SU-DHL-6 (cell line): ENCODE data around the gene ST6GALNAC3.

ENCODE experiments used
- H2AFZ ChIP-seq: fragments of 200-600 bp; sonication (generic); 2 replicates; pipeline ENCODE4 v1.6.1; 2014; ENCODE audit warnings: low read depth, mild to moderate bottlenecking, moderate library complexity, mixed read lengths, antibody characterized with exemption, low read length; ENCODE audit not compliant: severe bottlenecking
- H3F3A ChIP-seq: fragments of 200-600 bp; shearing (Covaris generic); 2 replicates; pipeline ENCODE4 v1.6.0; 2016; ENCODE audit warnings: antibody characterized with exemption, mild to moderate bottlenecking; ENCODE audit not compliant: insufficient read depth
- H3K27ac ChIP-seq: fragments of 200-600 bp; sonication (generic); 2 replicates; pipeline ENCODE4 v1.5.1; 2016; ENCODE audit warnings: low read depth, mild to moderate bottlenecking, low read length, moderate library complexity, mixed read lengths
- H3K27me3 ChIP-seq: fragments of 200-600 bp; sonication (generic), shearing (Covaris generic); 2 replicates; pipeline ENCODE4 v1.6.0; 2014; ENCODE audit warnings: mild to moderate bottlenecking, low read length
- H3K36me3 ChIP-seq: fragments of 200-600 bp; sonication (generic); 2 replicates; pipeline ENCODE4 v1.6.1; 2014; ENCODE audit warnings: mild to moderate bottlenecking, low read length, mixed read lengths
- H3K4me2 ChIP-seq: fragments of 300-600, 200-600 bp; shearing (Covaris generic), sonication (generic); 2 replicates; pipeline ENCODE4 v1.6.0; 2014; ENCODE audit warnings: low read length, low read depth, mild to moderate bottlenecking; ENCODE audit not compliant: poor library complexity, severe bottlenecking
- H3K4me3 ChIP-seq: fragments of 200-600 bp; sonication (generic); 2 replicates; pipeline ENCODE4 v1.5.1; 2014; ENCODE audit warnings: antibody characterized with exemption, low read length, mild to moderate bottlenecking, mixed read lengths; ENCODE audit not compliant: insufficient read depth, poor library complexity, severe bottlenecking
- H3K79me2 ChIP-seq: fragments of 200-600 bp; sonication (generic); 2 replicates; pipeline ENCODE4 v1.6.1; 2014; ENCODE audit warnings: mild to moderate bottlenecking, low read length, moderate library complexity; ENCODE audit not compliant: insufficient read depth
- H3K9ac ChIP-seq: fragments of 200-600 bp; sonication (generic); 2 replicates; pipeline ENCODE4 v1.7.0; 2014; ENCODE audit warnings: mild to moderate bottlenecking, low read length
- H3K9me2 ChIP-seq: fragments of 200-600 bp; sonication (generic); replicated peaks from 2 replicates; pipeline ENCODE4 v1.6.1; 2014; ENCODE audit warnings: low read length; ENCODE audit not compliant: insufficient read depth
- H3K9me3 ChIP-seq: fragments of 200-600 bp; sonication (generic); 2 replicates; pipeline ENCODE4 v1.6.1; 2014; ENCODE audit warnings: low read length, mixed read lengths; ENCODE audit not compliant: insufficient read depth
- H4K20me1 ChIP-seq: fragments of 200-600 bp; sonication (generic); 2 replicates; pipeline ENCODE4 v1.6.1; 2014; ENCODE audit warnings: low read depth, mild to moderate bottlenecking, antibody characterized with exemption, low read length, moderate library complexity, mixed read lengths
- CTCF ChIP-seq: fragments of 200-600 bp; sonication (generic); IDR thresholded peaks from one replicate; pipeline ENCODE4 v1.5.1; 2017; ENCODE audit warnings: antibody characterized with exemption, mild to moderate bottlenecking, low read length, moderate library complexity; ENCODE audit not compliant: insufficient read depth, poor library complexity, severe bottlenecking
- EZH2phosphoT487 ChIP-seq: fragments of 200-600 bp; sonication (generic), shearing (Covaris generic); conservative IDR thresholded peaks from 2 replicates; pipeline ENCODE4 v1.6.1; 2018; ENCODE audit warnings: mild to moderate bottlenecking, antibody characterized with exemption, low read length, moderate library complexity, mixed read lengths

ST6GALNAC3 gene

DNA sequence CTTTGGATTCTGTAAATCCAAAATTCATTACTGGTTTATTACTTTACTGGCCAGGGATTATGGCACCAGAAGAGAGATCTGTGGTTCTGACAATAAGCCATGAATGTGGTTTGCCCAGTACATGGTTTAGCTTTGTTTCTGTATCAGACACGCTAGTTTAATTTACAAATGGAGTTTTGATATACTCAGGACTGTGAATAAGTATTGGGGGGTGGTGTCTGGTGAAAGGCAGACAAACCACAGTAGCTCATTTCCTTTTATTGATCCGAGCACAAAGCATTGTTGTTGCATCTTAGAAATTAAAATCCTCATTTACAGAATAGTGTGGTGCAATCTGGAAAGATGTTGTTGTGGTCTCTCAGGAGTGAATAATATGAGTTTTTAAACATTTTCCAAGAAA is 96.0 kb downstream of the ST6GALNAC3 start:
- Histone ChIP-seq H3K4me2 (no peak overlapping the region), H3K27me3 (no peaks in the 10 kb centered on the region), H4K20me1 (no peaks in the 10 kb centered on the region), H3K9me3 (no peaks in the 10 kb centered on the region), H3K27ac (no peak overlapping the region), H2AFZ (no peak overlapping the region), H3K4me3 (no peak overlapping the region), H3K79me2 (no peaks in the 10 kb centered on the region), H3F3A (no peaks in the 10 kb centered on the region), H3K9me2 (no peaks in the 10 kb centered on the region), H3K36me3 (no peaks in the 10 kb centered on the region), H3K9ac (no peak overlapping the region)
- TF ChIP-seq EZH2phosphoT487, result no peak
- no peak for TF ChIP-seq CTCF

DNA sequence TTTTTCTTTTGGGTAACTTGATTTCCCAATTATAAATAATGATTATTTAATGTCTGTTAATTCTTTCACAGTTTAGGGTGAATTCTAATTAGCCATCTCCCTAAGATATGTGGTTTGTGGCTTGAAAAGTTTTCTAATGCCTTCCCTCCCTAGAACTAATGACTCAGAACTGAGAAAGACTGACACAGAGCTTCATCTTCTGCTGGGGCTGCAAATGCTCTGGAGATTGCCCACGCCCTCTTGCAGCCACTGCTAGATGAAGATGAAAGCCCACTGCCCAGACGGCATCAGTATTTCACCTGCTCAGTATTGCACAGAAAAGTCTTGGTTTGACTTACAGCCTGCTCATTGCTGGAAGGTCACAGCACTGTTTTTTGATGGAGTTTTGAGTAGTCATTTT is 101.5 kb downstream of the ST6GALNAC3 start:
- H3K9ac ChIP-seq, result no peak overlapping the region
- no peak for TF ChIP-seq CTCF
- TF ChIP-seq EZH2phosphoT487, result no peak
- H3K27me3 ChIP-seq, result no peaks in the 10 kb centered on the region
- no peaks in the 10 kb centered on the region for H3F3A ChIP-seq
- no peak overlapping the region for H2AFZ ChIP-seq
- no peak overlapping the region for H3K4me3 ChIP-seq
- H4K20me1 ChIP-seq, result no peaks in the 10 kb centered on the region
- H3K9me3 ChIP-seq, result no peaks in the 10 kb centered on the region
- H3K9me2 ChIP-seq, result no peaks in the 10 kb centered on the region
- H3K36me3 ChIP-seq, result no peaks in the 10 kb centered on the region
- H3K4me2 ChIP-seq, result no peak overlapping the region
- H3K79me2 ChIP-seq, result no peaks in the 10 kb centered on the region
- H3K27ac ChIP-seq, result no peak overlapping the region

DNA sequence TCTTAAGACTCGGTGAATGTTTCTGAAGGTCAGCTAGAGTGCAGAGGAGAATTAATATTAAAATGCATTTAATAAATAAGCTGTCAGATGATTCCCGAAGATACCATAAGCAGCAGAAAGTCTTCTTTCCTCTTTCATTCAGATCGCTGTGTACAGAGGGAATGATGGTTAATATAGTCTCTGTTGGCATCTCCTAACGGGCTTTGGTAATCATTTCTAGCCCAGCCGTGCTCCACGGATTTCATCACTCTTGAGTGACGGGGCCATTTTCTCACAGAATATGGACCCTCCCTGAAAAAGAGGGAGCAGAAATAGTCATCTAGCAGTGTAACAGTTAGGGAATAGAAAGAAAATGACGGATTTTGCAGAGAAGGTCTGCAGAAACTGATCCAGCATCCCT is 103.1 kb downstream of the ST6GALNAC3 start:
- H3K9me2 ChIP-seq, result no peaks in the 10 kb centered on the region
- H3K9me3 ChIP-seq, result no peaks in the 10 kb centered on the region
- no peak for TF ChIP-seq CTCF
- TF ChIP-seq EZH2phosphoT487, result no peak
- no peaks in the 10 kb centered on the region for H3K36me3 ChIP-seq
- no peaks in the 10 kb centered on the region for H4K20me1 ChIP-seq
- no peak overlapping the region for H3K27ac ChIP-seq
- no peak overlapping the region for H3K9ac ChIP-seq
- no peaks in the 10 kb centered on the region for H3K27me3 ChIP-seq
- H3F3A ChIP-seq, result no peaks in the 10 kb centered on the region
- H2AFZ ChIP-seq, result no peak overlapping the region
- H3K4me3 ChIP-seq, result no peak overlapping the region
- no peaks in the 10 kb centered on the region for H3K79me2 ChIP-seq
- H3K4me2 ChIP-seq, result no peak overlapping the region
